ENCODE data around the gene SUGCT. TPM values are rescaled to one million over a fixed set of nuclear protein-coding genes. Genes with fewer than 3 reads are reported as not detected.
"Not testable (repeated sequence)": the region's sequence is repeated elsewhere in the genome, so short reads cannot be mapped to it uniquely, and the experiment has no call there.

Gene SUGCT
- total and polyA plus RNA-seq, 7 donors: 2.4 to 7.3 (median 3.2) TPM

GRCh38 chr7:40402661-40403060 lies 267.9 kb downstream of the SUGCT start:
- no peak for TF ChIP-seq CTCF (IDR thresholded peaks at IDR 0.05)
- Histone ChIP-seq H3K27me3 (ENCODE audit: insufficient read depth in 3 of 3, low read length in 2 of 3) (no peaks in the 10 kb centered on the region), H3K36me3 (ENCODE audit: insufficient read depth in 1 of 2, low read depth in 1 of 2) (no peaks in the 10 kb centered on the region), H3K4me1 (no peaks in the 10 kb centered on the region), H3K27ac (no peak overlapping the region), H3K9me3 (no peaks in the 10 kb centered on the region), H3K4me3 (no peak overlapping the region)
- intact Hi-C loops (cut with DNase I): no loop called here
- DNase-seq (no peak), ATAC-seq (no peak)
- WGBS, 3 donors: 54 to 58% (median 57%) methylated on average over 5 of the region's 5 CpGs

GRCh38 chr7:40403703-40404476 lies 269.1 kb downstream of the SUGCT start:
- H3K27me3 ChIP-seq (ENCODE audit: insufficient read depth in 3 of 3, low read length in 2 of 3): no peaks in the 10 kb centered on the region
- WGBS, 3 donors: 88 to 92% (median 88%) methylated on average over 3 of the region's 3 CpGs
- TF ChIP-seq CTCF (IDR thresholded peaks at IDR 0.05): no peak
- no peak overlapping the region for H3K4me3 ChIP-seq
- H3K27ac ChIP-seq: no peak overlapping the region
- intact Hi-C loops (cut with DNase I): no loop called here
- no peaks in the 10 kb centered on the region for H3K9me3 ChIP-seq
- no peak for DNase-seq
- H3K36me3 ChIP-seq (ENCODE audit: insufficient read depth in 1 of 2, low read depth in 1 of 2): no peaks in the 10 kb centered on the region
- ATAC-seq: no peak
- H3K4me1 ChIP-seq: no peaks in the 10 kb centered on the region

- DNase-seq (no peak), ATAC-seq (no peak)
- WGBS, 3 donors: 88 to 92% (median 89%) methylated on average over 2 of the region's 2 CpGs
- Histone ChIP-seq H3K27me3 (ENCODE audit: insufficient read depth in 3 of 3, low read length in 2 of 3) (no peaks in the 10 kb centered on the region), H3K4me3 (no peak overlapping the region), H3K36me3 (ENCODE audit: insufficient read depth in 1 of 2, low read depth in 1 of 2) (no peaks in the 10 kb centered on the region), H3K27ac (no peak overlapping the region), H3K9me3 (no peaks in the 10 kb centered on the region), H3K4me1 (no peaks in the 10 kb centered on the region)
- TF ChIP-seq CTCF (IDR thresholded peaks at IDR 0.05): no peak
- intact Hi-C loops (cut with DNase I): no loop called here
Measured at GRCh38 chr7:40405991-40406390, 271.2 kb downstream of the SUGCT start.

- H3K4me1 ChIP-seq: no peaks in the 10 kb centered on the region
- H3K27me3 ChIP-seq (ENCODE audit: insufficient read depth in 3 of 3, low read length in 2 of 3): no peaks in the 10 kb centered on the region
- intact Hi-C loops (cut with DNase I): no loop called here
- H3K27ac ChIP-seq: no peak overlapping the region
- 91 to 95% (median 93%) methylated on average over 2 of the region's 2 CpGs for WGBS, 3 donors
- H3K4me3 ChIP-seq: no peak overlapping the region
- no peaks in the 10 kb centered on the region for H3K36me3 ChIP-seq (ENCODE audit: insufficient read depth in 1 of 2, low read depth in 1 of 2)
- DNase-seq: no peak
- no peaks in the 10 kb centered on the region for H3K9me3 ChIP-seq
- ATAC-seq: no peak
- no peak for TF ChIP-seq CTCF (IDR thresholded peaks at IDR 0.05)
Measured at GRCh38 chr7:40412323-40412722, 277.5 kb downstream of the SUGCT start.

- H3K27me3 ChIP-seq (ENCODE audit: insufficient read depth in 3 of 3, low read length in 2 of 3); ATAC-seq; H3K36me3 ChIP-seq (ENCODE audit: insufficient read depth in 1 of 2, low read depth in 1 of 2); H3K27ac ChIP-seq; H3K4me3 ChIP-seq; H3K4me1 ChIP-seq; DNase-seq; H3K9me3 ChIP-seq; intact Hi-C loops (cut with DNase I): not testable (repeated sequence)
- WGBS, 3 donors: 86 to 91% (median 89%) methylated on average over 9 of the region's 9 CpGs
Measured at GRCh38 chr7:40414704-40415103, 279.9 kb downstream of the SUGCT start.
